ENCODE results near the gene TMEM270.

Gene TMEM270

GRCh38 chr7:73822319-73823173, 38.4 kb upstream of the TMEM270 start:
- H3K4me3 ChIP-seq, result no peak overlapping the region
- peak in 1 of 2 donors; percentile 76 for DNase-seq
- H3K9me3 ChIP-seq, result no peaks in the 10 kb centered on the region
- intact Hi-C loops (cut with DNase I; ENCODE audit: low total_unique reads), result no loop called here
- TF ChIP-seq CTCF (IDR thresholded peaks at IDR 0.05), result no peak
- H3K27me3 ChIP-seq, result no peaks in the 10 kb centered on the region
- H3K36me3 ChIP-seq, result no peaks in the 10 kb centered on the region
- no peak overlapping the region for H3K27ac ChIP-seq
- peaks cover 0 to 10% (median 3%) of the 10 kb centered on the region in 4 donors for H3K4me1 ChIP-seq

- H3K27ac ChIP-seq, result no peak overlapping the region
- H3K27me3 ChIP-seq, result no peaks in the 10 kb centered on the region
- peaks cover 0 to 17% (median 10%) of the 10 kb centered on the region in 4 donors for H3K4me1 ChIP-seq
- H3K36me3 ChIP-seq, result no peaks in the 10 kb centered on the region
- intact Hi-C loops (cut with DNase I; ENCODE audit: low total_unique reads), result no loop called here
- DNase-seq, result peak in 1 of 2 donors; percentile 10
- H3K4me3 ChIP-seq, result no peak overlapping the region
- H3K9me3 ChIP-seq, result no peaks in the 10 kb centered on the region
- no peak for TF ChIP-seq CTCF (IDR thresholded peaks at IDR 0.05)
Measured at GRCh38 chr7:73823257-73823656, 37.7 kb upstream of the TMEM270 start.

GRCh38 chr7:73823873-73824592, 36.9 kb upstream of the TMEM270 start:
- H3K4me3 ChIP-seq, result no peak overlapping the region
- no peaks in the 10 kb centered on the region for H3K27me3 ChIP-seq
- peak in 1 of 2 donors; percentile 11 for DNase-seq
- H3K4me1 ChIP-seq, result peaks cover 0 to 25% (median 13%) of the 10 kb centered on the region in 4 donors
- no peaks in the 10 kb centered on the region for H3K36me3 ChIP-seq
- TF ChIP-seq CTCF (IDR thresholded peaks at IDR 0.05), result no peak
- intact Hi-C loops (cut with DNase I; ENCODE audit: low total_unique reads), result no loop called here
- H3K9me3 ChIP-seq, result no peaks in the 10 kb centered on the region
- H3K27ac ChIP-seq, result no peak overlapping the region

GRCh38 chr7:73824986-73825385, 36.0 kb upstream of the TMEM270 start:
- Histone ChIP-seq H3K9me3 (no peaks in the 10 kb centered on the region), H3K4me3 (no peak overlapping the region), H3K27me3 (peaks cover 0 to 3% of the 10 kb centered on the region in 2 donors), H3K4me1 (peaks cover 0 to 28% (median 13%) of the 10 kb centered on the region in 4 donors), H3K27ac (no peak overlapping the region), H3K36me3 (no peaks in the 10 kb centered on the region)
- intact Hi-C loops (cut with DNase I; ENCODE audit: low total_unique reads), result no loop called here
- no peak for TF ChIP-seq CTCF (IDR thresholded peaks at IDR 0.05)
- peak in 1 of 2 donors; percentile 19 for DNase-seq

GRCh38 chr7:73827567-73828106, 33.3 kb upstream of the TMEM270 start:
- DNase-seq, result peak in 1 of 2 donors; percentile 53
- no peaks in the 10 kb centered on the region for H3K36me3 ChIP-seq
- intact Hi-C loops (cut with DNase I; ENCODE audit: low total_unique reads), result no loop called here
- no peak overlapping the region for H3K4me3 ChIP-seq
- no peak for TF ChIP-seq CTCF (IDR thresholded peaks at IDR 0.05)
- peaks cover 0 to 33% (median 13%) of the 10 kb centered on the region in 4 donors for H3K4me1 ChIP-seq
- H3K9me3 ChIP-seq, result no peaks in the 10 kb centered on the region
- no peak overlapping the region for H3K27ac ChIP-seq
- peaks cover 0 to 13% of the 10 kb centered on the region in 2 donors for H3K27me3 ChIP-seq
